Activated T-cell treated with anti-CD3 and anti-CD28 coated beads, Interleukin-2, amount 50 U/mL, for 72 hours (primary cell): ENCODE data around the gene FOXN3. TPM values are rescaled to one million over a fixed set of nuclear protein-coding genes. Genes with fewer than 3 reads are reported as not detected.

Experiments
- ATAC-seq, 2 donors: fragments of 150-1000 bp; cut with Tn5 transposase; replicated peaks in 1 of 2; 2 replicates each; pipeline ENCODE4 v1.10.0; 2021; ENCODE audit warnings: moderate library complexity in 2 of 2, mild to moderate bottlenecking in 1 of 2
- DNase-seq, 2 donors: peaks; one replicate each; pipeline ENCODE4 v3.0.0; 2021 to 2022; ENCODE audit warnings: mixed read lengths in 1 of 2
- H3K27ac Mint-ChIP-seq: one replicate; pipeline ENCODE4 v1.8.0; 2022; ENCODE audit warnings: mild to moderate bottlenecking, moderate library complexity, mixed read lengths
- H3K27me3 Mint-ChIP-seq: one replicate; pipeline ENCODE4 v1.8.0; 2022; ENCODE audit warnings: low read depth, mixed read lengths
- H3K36me3 Mint-ChIP-seq, 2 donors: one replicate each; pipeline ENCODE4 v1.8.0; 2022; ENCODE audit warnings: mixed read lengths in 2 of 2, mild to moderate bottlenecking in 1 of 2; ENCODE audit not compliant: insufficient read depth in 2 of 2
- H3K4me1 Mint-ChIP-seq: one replicate; pipeline ENCODE4 v1.8.0; 2022; ENCODE audit warnings: low read depth, mixed read lengths
- H3K4me3 Mint-ChIP-seq, 2 donors: one replicate each; pipeline ENCODE4 v1.8.0; 2022; ENCODE audit warnings: mild to moderate bottlenecking in 2 of 2, mixed read lengths in 2 of 2, moderate library complexity in 2 of 2
- H3K9me3 Mint-ChIP-seq, 2 donors: one replicate each; pipeline ENCODE4 v1.8.0; 2022; ENCODE audit warnings: mixed read lengths in 2 of 2
- total RNA-seq, 2 donors: library from RNA; stranded (reverse); gene quantifications; one replicate each; pipeline ENCODE4 v1.2.3, GENCODE V29; 2022

FOXN3 gene
- total RNA-seq, 2 donors from 2014 or later: 154 to 157 TPM

GRCh38 chr14:89141862-89142261, 275.2 kb downstream of the FOXN3 start:
- peaks cover 14% of the 10 kb centered on the region for H3K27me3 Mint-ChIP-seq
- H3K27ac Mint-ChIP-seq: no peak overlapping the region
- H3K36me3 Mint-ChIP-seq: peaks cover 0 to 2% of the 10 kb centered on the region in 2 donors
- DNase-seq (no peak), ATAC-seq (no peak)
- H3K4me1 Mint-ChIP-seq: no peaks in the 10 kb centered on the region
- H3K9me3 Mint-ChIP-seq: peaks cover 0 to 3% of the 10 kb centered on the region in 2 donors
- H3K4me3 Mint-ChIP-seq: no peak overlapping the region

DNA sequence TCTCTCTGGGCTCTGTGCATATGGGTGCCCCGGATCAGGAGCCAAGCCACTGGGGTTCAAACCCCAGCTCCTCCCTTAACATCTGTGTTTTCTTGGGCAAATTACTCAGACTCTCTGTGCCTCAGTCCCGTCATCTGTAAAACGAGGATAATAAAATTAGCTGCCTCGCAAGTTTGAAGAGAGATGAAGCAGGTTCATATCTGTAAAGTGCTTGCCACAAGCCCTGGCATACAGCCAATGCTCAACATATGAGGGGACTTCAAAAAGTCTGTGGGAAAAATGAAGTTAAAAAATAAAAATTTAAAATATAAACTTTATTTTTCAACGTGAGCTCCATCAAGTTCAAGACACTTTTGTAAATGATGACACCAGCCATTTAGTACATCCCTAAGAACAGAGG, 276.7 kb downstream of the FOXN3 start:
- Mint-ChIP-seq H3K4me3 (no peak overlapping the region), H3K4me1 (no peaks in the 10 kb centered on the region), H3K27me3 (peaks cover 12% of the 10 kb centered on the region), H3K27ac (no peak overlapping the region), H3K36me3 (peaks cover 7 to 11% of the 10 kb centered on the region in 2 donors), H3K9me3 (peaks cover 6 to 10% of the 10 kb centered on the region in 2 donors)
- DNase-seq (no peak), ATAC-seq (no peak)

DNA sequence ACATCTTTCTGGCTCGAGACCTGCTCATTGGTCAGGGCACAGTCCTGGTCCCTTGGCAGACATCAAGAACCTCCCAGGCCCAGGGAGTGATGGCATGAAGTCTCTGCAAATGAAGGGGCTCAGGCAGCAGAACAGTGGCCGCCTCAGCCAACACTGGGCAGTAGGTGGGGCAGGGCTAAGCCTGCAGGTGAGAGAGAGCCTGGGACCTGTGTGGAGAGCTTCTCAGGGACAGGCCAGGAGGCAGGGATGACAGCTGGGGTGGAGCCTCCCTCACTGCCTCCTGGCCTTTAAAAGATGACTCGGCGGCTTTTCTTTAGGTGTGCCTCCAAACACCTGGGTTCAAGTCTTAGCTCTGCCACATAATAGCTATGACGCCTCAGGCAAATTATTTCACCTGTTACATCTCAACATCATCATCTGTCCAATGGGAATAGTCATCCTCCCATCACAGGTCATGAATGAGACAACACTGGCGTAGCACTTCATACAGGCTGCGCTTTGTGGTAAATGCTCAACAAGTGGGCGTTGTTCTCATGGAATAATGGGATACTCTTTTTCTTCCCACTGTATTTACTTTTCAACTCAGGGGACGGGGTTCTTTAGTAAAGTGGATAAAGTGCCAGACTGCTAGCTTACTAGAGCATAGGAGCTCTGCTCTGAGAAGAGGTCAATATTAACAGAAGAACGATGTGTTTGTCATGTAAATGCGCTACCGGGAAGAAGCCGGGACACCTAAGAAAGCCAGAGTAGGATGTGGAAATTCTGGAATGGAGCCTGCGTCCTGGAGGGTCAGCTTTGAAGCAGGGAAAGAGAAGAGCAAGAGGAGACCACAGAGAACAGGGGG, 277.4 kb downstream of the FOXN3 start:
- ATAC-seq (no peak), DNase-seq (no peak)
- Mint-ChIP-seq H3K4me3 (no peak overlapping the region), H3K4me1 (no peaks in the 10 kb centered on the region), H3K27me3 (peaks cover 6% of the 10 kb centered on the region), H3K27ac (no peak overlapping the region), H3K9me3 (peaks cover 8 to 11% of the 10 kb centered on the region in 2 donors), H3K36me3 (peaks cover 8 to 11% of the 10 kb centered on the region in 2 donors)

- H3K9me3 Mint-ChIP-seq: peaks cover 8 to 11% of the 10 kb centered on the region in 2 donors
- H3K27ac Mint-ChIP-seq: no peak overlapping the region
- peaks cover 8 to 11% of the 10 kb centered on the region in 2 donors for H3K36me3 Mint-ChIP-seq
- no peaks in the 10 kb centered on the region for H3K4me1 Mint-ChIP-seq
- no peak for DNase-seq
- no peak overlapping the region for H3K4me3 Mint-ChIP-seq
- peaks cover 6% of the 10 kb centered on the region for H3K27me3 Mint-ChIP-seq
- no peak for ATAC-seq
Measured at GRCh38 chr14:89138846-89139245, 278.2 kb downstream of the FOXN3 start.

GRCh38 chr14:89137526-89138163, 279.4 kb downstream of the FOXN3 start:
- Mint-ChIP-seq H3K4me3 (no peak overlapping the region), H3K36me3 (peaks cover 8 to 11% of the 10 kb centered on the region in 2 donors), H3K27ac (no peak overlapping the region), H3K4me1 (no peaks in the 10 kb centered on the region), H3K27me3 (peaks cover 6% of the 10 kb centered on the region), H3K9me3 (peaks cover 8 to 11% of the 10 kb centered on the region in 2 donors)
- DNase-seq (no peak), ATAC-seq (no peak)

DNA sequence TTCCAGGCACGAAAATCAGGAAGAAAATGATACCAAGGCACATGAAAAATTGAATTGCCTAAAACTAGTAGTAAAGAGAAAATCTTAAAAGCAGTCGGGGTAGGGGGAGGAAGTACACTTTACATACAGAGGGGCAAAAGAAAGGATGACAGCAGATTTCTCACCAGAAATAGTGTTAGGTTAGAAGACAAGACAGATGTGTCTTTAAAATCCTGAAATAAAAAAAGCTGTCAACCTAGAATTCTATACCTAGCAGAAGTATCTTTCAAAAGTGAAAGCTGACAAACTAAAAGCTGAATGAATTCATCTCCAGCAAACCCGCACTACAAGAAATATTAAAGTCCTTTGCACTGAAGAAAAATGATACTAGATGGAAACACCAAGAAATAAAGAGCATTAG, 280.4 kb downstream of the FOXN3 start:
- Mint-ChIP-seq H3K4me1 (no peaks in the 10 kb centered on the region), H3K9me3 (peaks cover 8 to 11% of the 10 kb centered on the region in 2 donors), H3K36me3 (peaks cover 8 to 11% of the 10 kb centered on the region in 2 donors), H3K27me3 (peaks cover 6% of the 10 kb centered on the region), H3K4me3 (no peak overlapping the region), H3K27ac (no peak overlapping the region)
- no peak for DNase-seq
- no peak for ATAC-seq

GRCh38 chr14:89134640-89135039, 282.4 kb downstream of the FOXN3 start:
- peaks cover 8 to 11% of the 10 kb centered on the region in 2 donors for H3K9me3 Mint-ChIP-seq
- DNase-seq (no peak), ATAC-seq (no peak)
- H3K4me3 Mint-ChIP-seq: no peak overlapping the region
- no peaks in the 10 kb centered on the region for H3K4me1 Mint-ChIP-seq
- peaks cover 8 to 11% of the 10 kb centered on the region in 2 donors for H3K36me3 Mint-ChIP-seq
- peaks cover under 1% of the 10 kb centered on the region for H3K27me3 Mint-ChIP-seq
- H3K27ac Mint-ChIP-seq: no peak overlapping the region

DNA sequence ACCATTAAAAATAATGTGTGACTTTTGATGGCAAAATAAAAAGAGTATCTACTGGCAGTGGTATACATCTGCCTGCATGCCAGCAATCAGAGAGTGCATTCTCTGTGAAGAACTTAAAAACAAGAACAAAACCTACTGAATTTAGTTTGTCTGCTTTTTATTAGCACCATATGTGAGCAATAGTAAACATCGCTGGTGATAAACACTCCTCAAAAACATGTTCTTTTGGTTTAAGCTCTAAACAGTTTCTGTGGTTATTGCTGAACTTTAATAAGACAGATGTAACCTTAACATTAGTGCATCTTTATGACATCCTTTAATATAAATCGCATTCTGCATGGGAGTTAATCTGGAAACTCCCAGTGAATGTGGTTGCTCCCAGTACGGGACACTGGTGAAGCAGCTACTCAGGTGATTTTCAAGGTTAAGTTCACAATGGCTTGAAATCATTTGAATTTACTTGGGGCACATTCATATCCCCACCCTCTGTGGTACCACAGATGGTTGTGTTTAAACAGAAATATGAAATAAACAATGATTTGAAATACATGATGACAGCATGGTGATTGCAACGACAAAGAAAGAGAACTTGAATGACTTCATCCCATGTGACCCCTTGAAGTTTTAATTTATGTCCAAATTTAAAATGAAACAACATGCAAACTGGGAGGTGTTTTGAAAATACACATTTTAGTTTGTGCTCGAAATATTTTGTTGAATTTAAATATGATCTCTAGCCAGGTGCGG, 285.9 kb downstream of the FOXN3 start:
- peaks cover 4% of the 10 kb centered on the region for H3K27me3 Mint-ChIP-seq
- ATAC-seq: no peak
- H3K9me3 Mint-ChIP-seq: peaks cover 7 to 8% of the 10 kb centered on the region in 2 donors
- H3K4me3 Mint-ChIP-seq: no peak overlapping the region
- H3K27ac Mint-ChIP-seq: no peak overlapping the region
- DNase-seq: no peak
- H3K36me3 Mint-ChIP-seq: peaks cover 6% of the 10 kb centered on the region in 2 donors
- no peaks in the 10 kb centered on the region for H3K4me1 Mint-ChIP-seq

DNA sequence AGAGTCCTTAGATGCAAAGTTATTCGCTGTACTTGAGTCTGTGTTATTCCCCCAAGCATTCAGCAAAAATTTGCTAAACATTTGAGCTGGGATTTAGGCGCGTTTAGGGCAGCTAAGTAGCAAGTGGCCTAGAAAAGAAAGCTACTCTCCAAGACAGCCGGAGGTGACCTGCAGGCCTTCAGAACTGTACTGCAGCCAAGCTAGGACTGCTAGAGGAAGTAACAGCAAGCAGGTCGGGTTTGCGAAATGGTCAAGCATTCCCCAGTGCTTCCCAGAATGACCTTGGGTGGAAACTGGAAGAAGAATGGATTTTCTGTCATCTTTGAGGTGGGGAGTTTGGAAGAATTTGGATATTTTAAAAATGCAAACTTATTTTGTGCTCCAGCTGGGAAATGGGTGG, 287.5 kb downstream of the FOXN3 start:
- ATAC-seq (no peak), DNase-seq (no peak)
- H3K36me3 Mint-ChIP-seq: no peaks in the 10 kb centered on the region
- H3K4me1 Mint-ChIP-seq: no peaks in the 10 kb centered on the region
- H3K27ac Mint-ChIP-seq: no peak overlapping the region
- H3K27me3 Mint-ChIP-seq: peaks cover 6% of the 10 kb centered on the region
- H3K9me3 Mint-ChIP-seq: no peaks in the 10 kb centered on the region
- H3K4me3 Mint-ChIP-seq: no peak overlapping the region

- no peaks in the 10 kb centered on the region for H3K9me3 Mint-ChIP-seq
Measured at GRCh38 chr14:89128311-89129026, 288.6 kb downstream of the FOXN3 start.

DNA sequence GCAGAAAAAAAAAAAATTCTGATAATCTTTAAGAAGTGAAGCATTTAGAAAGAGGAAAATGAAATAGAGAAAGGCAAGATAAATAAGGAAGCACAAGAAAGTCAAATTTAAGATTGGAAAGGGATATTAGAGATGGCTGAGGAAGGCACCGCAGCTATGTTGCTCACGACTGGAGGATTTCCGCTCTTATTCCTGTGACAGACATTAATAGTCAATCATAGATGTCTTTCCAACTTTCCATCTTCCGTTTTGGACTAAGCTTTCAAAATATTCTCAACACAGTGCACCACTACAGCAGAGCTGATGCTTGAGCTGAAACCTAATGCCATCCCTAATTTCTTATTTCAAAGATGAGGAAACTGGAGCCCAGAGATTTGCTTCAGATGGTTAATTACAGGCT, 290.6 kb downstream of the FOXN3 start:
- Mint-ChIP-seq H3K4me3 (no peak overlapping the region), H3K27ac (no peak overlapping the region), H3K36me3 (no peaks in the 10 kb centered on the region), H3K9me3 (no peaks in the 10 kb centered on the region), H3K4me1 (no peaks in the 10 kb centered on the region), H3K27me3 (peaks cover 17% of the 10 kb centered on the region)
- DNase-seq (no peak), ATAC-seq (no peak)

More at GRCh38 chr14:89128311-89129026, 288.6 kb downstream of the FOXN3 start:
- H3K27me3 Mint-ChIP-seq: peaks cover 6% of the 10 kb centered on the region
- H3K4me3 Mint-ChIP-seq: no peak overlapping the region
- no peaks in the 10 kb centered on the region for H3K4me1 Mint-ChIP-seq
- ATAC-seq: no peak
- H3K36me3 Mint-ChIP-seq: no peaks in the 10 kb centered on the region
- no peak for DNase-seq
- no peak overlapping the region for H3K27ac Mint-ChIP-seq

DNA sequence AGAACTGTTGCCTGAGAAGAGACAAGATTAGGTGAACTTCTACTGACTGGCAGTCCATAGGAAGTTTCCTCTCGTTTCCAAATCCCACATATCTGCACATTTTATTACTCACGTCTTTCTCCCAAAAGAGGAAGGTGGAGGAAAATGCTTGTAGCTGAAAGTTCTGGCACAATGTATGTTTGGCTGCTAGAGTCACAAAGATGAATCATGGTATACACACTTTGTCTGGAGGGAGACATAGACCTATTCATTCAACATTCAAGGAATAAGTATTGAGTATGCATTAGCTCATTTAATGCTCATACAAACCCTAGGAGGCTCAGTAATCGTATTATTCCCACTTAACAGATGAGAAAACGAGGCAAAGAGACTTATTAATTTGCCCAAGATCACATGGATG, 291.8 kb downstream of the FOXN3 start:
- Mint-ChIP-seq H3K27me3 (peaks cover 17% of the 10 kb centered on the region), H3K4me3 (no peak overlapping the region), H3K4me1 (no peaks in the 10 kb centered on the region), H3K9me3 (no peaks in the 10 kb centered on the region), H3K27ac (no peak overlapping the region), H3K36me3 (no peaks in the 10 kb centered on the region)
- ATAC-seq (no peak), DNase-seq (no peak)
